ENCODE data around the gene EXOSC10. TPM values are rescaled to one million over a fixed set of nuclear protein-coding genes. Genes with fewer than 3 reads are reported as not detected.

The EXOSC10 gene
- total and polyA plus RNA-seq, 8 donors = 15.1 to 118 (median 34.3) TPM

GRCh38 chr1:11061652-11062365 is 37.9 kb downstream of the EXOSC10 start:
- Histone ChIP-seq H3K4me3 (no peak overlapping the region), H3K27ac (no peak overlapping the region), H3K9me3 (no peaks in the 10 kb centered on the region), H3K27me3 (no peaks in the 10 kb centered on the region), H3K4me1 (peaks cover 11 to 34% (median 24%) of the 10 kb centered on the region in 4 donors), H3K36me3 (peaks cover 17 to 56% (median 52%) of the 10 kb centered on the region in 4 donors)
- 57 to 69% (median 61%) methylated on average over 4 to 5 of the region's 5 CpGs for WGBS, 5 donors
- TF ChIP-seq POLR2AphosphoS5 (IDR thresholded peaks at IDR 0.05) = no peak
- no peak for TF ChIP-seq EP300 (IDR thresholded peaks at IDR 0.05)
- TF ChIP-seq, protein P1, sequence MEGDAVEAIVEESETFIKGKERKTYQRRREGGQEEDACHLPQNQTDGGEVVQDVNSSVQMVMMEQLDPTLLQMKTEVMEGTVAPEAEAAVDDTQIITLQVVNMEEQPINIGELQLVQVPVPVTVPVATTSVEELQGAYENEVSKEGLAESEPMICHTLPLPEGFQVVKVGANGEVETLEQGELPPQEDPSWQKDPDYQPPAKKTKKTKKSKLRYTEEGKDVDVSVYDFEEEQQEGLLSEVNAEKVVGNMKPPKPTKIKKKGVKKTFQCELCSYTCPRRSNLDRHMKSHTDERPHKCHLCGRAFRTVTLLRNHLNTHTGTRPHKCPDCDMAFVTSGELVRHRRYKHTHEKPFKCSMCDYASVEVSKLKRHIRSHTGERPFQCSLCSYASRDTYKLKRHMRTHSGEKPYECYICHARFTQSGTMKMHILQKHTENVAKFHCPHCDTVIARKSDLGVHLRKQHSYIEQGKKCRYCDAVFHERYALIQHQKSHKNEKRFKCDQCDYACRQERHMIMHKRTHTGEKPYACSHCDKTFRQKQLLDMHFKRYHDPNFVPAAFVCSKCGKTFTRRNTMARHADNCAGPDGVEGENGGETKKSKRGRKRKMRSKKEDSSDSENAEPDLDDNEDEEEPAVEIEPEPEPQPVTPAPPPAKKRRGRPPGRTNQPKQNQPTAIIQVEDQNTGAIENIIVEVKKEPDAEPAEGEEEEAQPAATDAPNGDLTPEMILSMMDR (IDR thresholded peaks at IDR 0.05) = no peak
- no peak for TF ChIP-seq POLR2A (IDR thresholded peaks at IDR 0.05)
- no peak for DNase-seq
- intact Hi-C loops (cut with DNase I; ENCODE audit: low total_unique reads) = no loop called here

DNA sequence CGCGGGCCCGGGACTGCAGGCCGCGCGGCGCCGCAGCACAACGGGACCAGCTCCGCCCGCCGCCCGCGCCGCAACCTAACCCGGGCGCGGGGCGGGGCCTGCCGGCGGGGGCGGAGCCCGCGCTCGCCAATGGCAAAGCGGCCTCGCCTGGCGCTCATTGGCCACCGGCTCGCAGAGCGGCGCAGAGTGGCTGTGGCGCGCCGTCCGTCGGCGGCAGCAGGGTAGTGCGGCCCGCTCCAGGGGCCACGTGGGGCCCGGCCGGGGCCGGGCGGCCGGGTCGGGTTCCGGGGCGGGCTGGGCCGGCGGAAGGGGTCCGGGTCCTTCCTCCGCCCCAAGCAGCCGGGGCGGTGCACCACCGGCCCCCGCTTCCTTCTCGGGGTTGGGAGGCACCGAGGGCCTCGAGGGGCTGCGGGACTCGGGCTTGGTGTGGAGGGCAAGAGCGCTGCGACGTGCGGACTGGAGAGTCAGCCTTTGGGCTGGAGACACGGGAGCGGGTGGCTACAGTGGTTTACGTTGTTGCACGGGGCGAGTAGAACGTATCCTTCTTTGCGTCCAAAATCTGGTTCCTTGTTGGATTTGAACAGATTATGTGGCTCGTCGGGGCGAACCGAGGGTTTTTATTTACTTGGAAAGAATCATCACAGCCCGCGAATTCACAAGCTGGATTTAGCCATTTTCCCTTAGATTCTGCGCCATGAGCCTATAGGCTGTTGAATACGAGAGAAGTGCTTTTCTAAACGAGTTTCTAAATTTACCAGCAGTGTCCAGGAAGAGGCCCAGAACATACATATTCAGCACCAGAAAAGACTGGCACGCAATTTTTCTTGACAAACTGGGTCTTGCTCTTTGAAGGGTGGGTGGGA is 39.5 kb downstream of the EXOSC10 start, which contains the start of gene SRM:
Gene SRM, minus strand, starts transcription at position 51 of the 863 bp plus-strand sequence. CDS start 75 bp downstream, outside the sequence.
- peak; percentile 95 to 97 for DNase-seq
- intact Hi-C loops (cut with DNase I; ENCODE audit: low total_unique reads) = no loop called here
- Histone ChIP-seq H3K4me3 (peak within 1 kb of the TSS; percentile 88 to 99 (median 96)), H3K9me3 (no peaks in the 10 kb centered on the region), H3K4me1 (peaks cover 11 to 34% (median 24%) of the 10 kb centered on the region in 4 donors), H3K27ac (peak within 1 kb of the TSS; percentile 74 to 86 (median 79)), H3K36me3 (peaks cover 15 to 56% (median 52%) of the 10 kb centered on the region in 4 donors), H3K27me3 (no peaks in the 10 kb centered on the region)
- 0 to 1% (median 1%) methylated on average over 32 to 83 of the region's 83 CpGs for WGBS, 5 donors
- TF ChIP-seq EP300 (IDR thresholded peaks at IDR 0.05) = no peak
- TF ChIP-seq POLR2AphosphoS5 (IDR thresholded peaks at IDR 0.05) = peak in 2 of 3 donors; percentile 42 to 75
- TF ChIP-seq, protein P1 (IDR thresholded peaks at IDR 0.05) = peak in 3 of 7 experiments; percentile 46 to 86 (median 65)

GRCh38 chr1:11059155-11059967 is 40.3 kb downstream of the EXOSC10 start:
- intact Hi-C loops (cut with DNase I; ENCODE audit: low total_unique reads) = no loop called here
- Histone ChIP-seq H3K9me3 (no peaks in the 10 kb centered on the region), H3K4me3 (peak overlapping the region; percentile 88 to 99 (median 96)), H3K27ac (peak overlapping the region; percentile 12 to 84 (median 67)), H3K4me1 (peaks cover 11 to 34% (median 24%) of the 10 kb centered on the region in 4 donors), H3K27me3 (no peaks in the 10 kb centered on the region), H3K36me3 (peaks cover 17 to 56% (median 53%) of the 10 kb centered on the region in 4 donors)
- TF ChIP-seq EP300 (IDR thresholded peaks at IDR 0.05) = no peak
- TF ChIP-seq, protein P1 (IDR thresholded peaks at IDR 0.05) = no peak
- TF ChIP-seq POLR2A (IDR thresholded peaks at IDR 0.05) = no peak
- TF ChIP-seq POLR2AphosphoS5 (IDR thresholded peaks at IDR 0.05) = no peak
- DNase-seq = no peak
- 1 to 3% (median 1%) methylated on average over 19 to 72 of the region's 72 CpGs for WGBS, 5 donors

Measured in stomach (tissue), 9 donors.